ENCODE data around the gene EIPR1. TPM values are rescaled to one million over a fixed set of nuclear protein-coding genes. Genes with fewer than 3 reads are reported as not detected.

Gene EIPR1
- total and polyA plus RNA-seq, 2 of the 4 experiments (the other 2 are of a cell fraction): 46.5 to 67.4 TPM

- Histone ChIP-seq H3K9ac (ENCODE audit: low read depth, low read length) (no peak overlapping the region), H3K36me3 (ENCODE audit: control insufficient read depth, insufficient read depth, low read length) (peaks cover 7% of the 10 kb centered on the region; the same call in 1 of the 2 replicates), H3K18ac (ENCODE audit: low read depth, low read length) (no peak overlapping the region), H2BK5ac (ENCODE audit: low read depth, low read length, poor library complexity, severe bottlenecking) (no peak overlapping the region), H3K4me3 (ENCODE audit: insufficient read depth, low read depth, low read length) (no peak overlapping the region), H3K9me3 (ENCODE audit: control insufficient read depth, insufficient read depth, low read length) (no peaks in the 10 kb centered on the region), H3K27ac (ENCODE audit: insufficient read depth, low read length) (no peak overlapping the region), H2AK5ac (ENCODE audit: low read depth, low read length) (no peak overlapping the region), H4K8ac (ENCODE audit: low read depth in 2 of 2, low read length in 2 of 2) (no peak overlapping the region), H2AFZ (replicated peaks; ENCODE audit: low read length, poor library complexity) (no peak overlapping the region), H2AK9ac (replicated peaks; ENCODE audit: low read depth, low read length, poor library complexity) (no peak overlapping the region), H4K91ac (ENCODE audit: insufficient read depth, low read depth, low read length) (no peak overlapping the region), H2BK120ac (ENCODE audit: low read depth, low read length) (no peak overlapping the region), H2BK20ac (ENCODE audit: low read depth, low read length) (no peak overlapping the region), H2BK15ac (ENCODE audit: low read depth, low read length) (no peak overlapping the region), H3K9me1 (ENCODE audit: insufficient read depth, low read length) (peaks cover 4% of the 10 kb centered on the region), H4K5ac (ENCODE audit: low read depth, low read length) (no peak overlapping the region), H3K4me2 (ENCODE audit: low read depth, low read length) (no peak overlapping the region), H3K56ac (ENCODE audit: extremely low read depth, insufficient read depth, low read length) (no peak overlapping the region), H3K4ac (ENCODE audit: low read depth, low read length) (no peak overlapping the region), H3K79me1 (ENCODE audit: low read depth in 1 of 2, low read length in 2 of 2) (no peaks in the 10 kb centered on the region; a peak in 1 of 4 replicates), H3K4me1 (ENCODE audit: control insufficient read depth, insufficient read depth, low read length) (peaks cover 6% of the 10 kb centered on the region; the same call in 1 of the 2 replicates), H3K23ac (ENCODE audit: low read depth, low read length) (no peak overlapping the region), H3K14ac (replicated peaks; ENCODE audit: low read depth, low read length) (no peak overlapping the region), H4K20me1 (ENCODE audit: insufficient read depth, low read length) (no peaks in the 10 kb centered on the region), H3K27me3 (ENCODE audit: control insufficient read depth, insufficient read depth, low read length) (no peaks in the 10 kb centered on the region)
- TF ChIP-seq SMC3 (IDR thresholded peaks at IDR 0.05; ENCODE audit: low read depth, low read length) (no peak), MXI1 (IDR thresholded peaks at IDR 0.05; ENCODE audit: borderline replicate concordance, low read depth, low read length) (no peak), MAZ (IDR thresholded peaks at IDR 0.05; ENCODE audit: borderline replicate concordance, low read depth, low read length) (no peak), RCOR1 (IDR thresholded peaks at IDR 0.05; ENCODE audit: insufficient replicate concordance, low read length) (no peak), BHLHE40 (IDR thresholded peaks at IDR 0.05; ENCODE audit: low read depth, low read length) (no peak), RFX5 (IDR thresholded peaks at IDR 0.05; ENCODE audit: low read depth, low read length) (no peak), FOS (IDR thresholded peaks at IDR 0.05; ENCODE audit: low read depth, low read length) (no peak), NFE2L2 (IDR thresholded peaks at IDR 0.05; ENCODE audit: low read depth, low read length) (no peak)
- TF ChIP-seq, protein P1, sequence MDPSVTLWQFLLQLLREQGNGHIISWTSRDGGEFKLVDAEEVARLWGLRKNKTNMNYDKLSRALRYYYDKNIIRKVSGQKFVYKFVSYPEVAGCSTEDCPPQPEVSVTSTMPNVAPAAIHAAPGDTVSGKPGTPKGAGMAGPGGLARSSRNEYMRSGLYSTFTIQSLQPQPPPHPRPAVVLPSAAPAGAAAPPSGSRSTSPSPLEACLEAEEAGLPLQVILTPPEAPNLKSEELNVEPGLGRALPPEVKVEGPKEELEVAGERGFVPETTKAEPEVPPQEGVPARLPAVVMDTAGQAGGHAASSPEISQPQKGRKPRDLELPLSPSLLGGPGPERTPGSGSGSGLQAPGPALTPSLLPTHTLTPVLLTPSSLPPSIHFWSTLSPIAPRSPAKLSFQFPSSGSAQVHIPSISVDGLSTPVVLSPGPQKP (IDR thresholded peaks at IDR 0.05; ENCODE audit: borderline replicate concordance, low read depth, low read length): no peak
- POLR2A ChIA-PET (ENCODE audit: unreplicated experiment): no interaction called here
- ATAC-seq (ENCODE audit: low read depth) (no peak), DNase-seq (no peak)
- dilution Hi-C loops (cut with HindIII; ENCODE audit: low sequenced_read_pairs, unreplicated experiment) (no loop called here), intact Hi-C loops (cut with micrococcal nuclease) (no loop called here), in situ Hi-C loops (cut with MboI; ENCODE audit: low sequenced_read_pairs) (no loop called here)
- no TSS peak for BruUV-seq (replicated peaks)
- WGBS, 2 experiments (ENCODE audit: extremely low coverage in 2 of 2, insufficient read length in 1 of 2): no CpG with 5 or more reads among the region's 16 CpGs
- CTCF ChIA-PET: no interaction called here
Measured at GRCh38 chr2:3196716-3197115, 180.9 kb downstream of the EIPR1 start.

Data from IMR-90 (cell line).